ELF-1 (cell line): Measurements from ENCODE around the gene RNF166.
"Not testable (repeated sequence)": the region's sequence is repeated elsewhere in the genome, so short reads cannot be mapped to it uniquely, and the experiment has no call there.

ENCODE experiments used
- DNase-seq: peaks from one replicate; pipeline ENCODE4 v3.0.0-alpha.2; 2016; ENCODE audit warnings: low read depth, low spot score

The RNF166 gene

GRCh38 chr16:88673716-88674379, 32.4 kb downstream of the RNF166 start:
- no peak for DNase-seq

GRCh38 chr16:88672776-88673175, 33.4 kb downstream of the RNF166 start:
- DNase-seq: peak; percentile 41

- DNase-seq: no peak
Measured at GRCh38 chr16:88671806-88672205, 34.4 kb downstream of the RNF166 start.

GRCh38 chr16:88669980-88670379, 36.2 kb downstream of the RNF166 start:
- no peak for DNase-seq

- not testable (repeated sequence) for DNase-seq
Measured at GRCh38 chr16:88669493-88669892, 36.7 kb downstream of the RNF166 start.

GRCh38 chr16:88667461-88667860, 38.7 kb downstream of the RNF166 start:
- DNase-seq: peak; percentile 67

GRCh38 chr16:88665570-88665969, 40.6 kb downstream of the RNF166 start:
- no peak for DNase-seq

- DNase-seq: no peak
Measured at GRCh38 chr16:88665148-88665547, 41.1 kb downstream of the RNF166 start.

- peak; percentile 99 for DNase-seq
Measured at GRCh38 chr16:88662843-88663606, 43.2 kb downstream of the RNF166 start, which contains the start of gene MVD. MVD (minus strand) TSS chr16:88663091; CDS start chr16:88663080, 11 bp downstream.

GRCh38 chr16:88662222-88662842, 43.9 kb downstream of the RNF166 start:
- no peak for DNase-seq

- no peak for DNase-seq
Measured at GRCh38 chr16:88661468-88661867, 44.7 kb downstream of the RNF166 start.

- no peak for DNase-seq
Measured at GRCh38 chr16:88659160-88659559, 47.0 kb downstream of the RNF166 start.

- no peak for DNase-seq
Measured at GRCh38 chr16:88658714-88659113, 47.5 kb downstream of the RNF166 start.

- no peak for DNase-seq
Measured at GRCh38 chr16:88657371-88657770, 48.8 kb downstream of the RNF166 start.

GRCh38 chr16:88656291-88656980, 49.8 kb downstream of the RNF166 start:
- no peak for DNase-seq

GRCh38 chr16:88655733-88656281, 50.4 kb downstream of the RNF166 start:
- no peak for DNase-seq

- no peak for DNase-seq
Measured at GRCh38 chr16:88655053-88655732, 51.0 kb downstream of the RNF166 start.

- no peak for DNase-seq
Measured at GRCh38 chr16:88654363-88655052, 51.7 kb downstream of the RNF166 start.

- no peak for DNase-seq
Measured at GRCh38 chr16:88653596-88654362, 52.4 kb downstream of the RNF166 start.

GRCh38 chr16:88653101-88653500, 53.1 kb downstream of the RNF166 start:
- DNase-seq: no peak
